Urothelium cell line (cell line): ENCODE measurements around the gene FSD1L.
A peak's percentile ranks its signal among the peaks of the same experiment; 100 is the strongest.

Experiments
- DNase-seq: peaks from one replicate; pipeline ENCODE4 v3.0.0; 2011; ENCODE audit warnings: low spot score, mixed read lengths
- FAIRE-seq: peaks from 2 replicates; lab custom pipeline; 2011; peaks lifted over from hg19 to GRCh38; lab: Jason Lieb, UNC

FSD1L gene

GRCh38 chr9:105435453-105435852, 12.4 kb upstream of the FSD1L start:
- DNase-seq, result no peak
- FAIRE-seq, result no peak

- no peak for FAIRE-seq
- DNase-seq, result no peak
These were observed 11.1 kb upstream of the FSD1L start for GRCh38 chr9:105436783-105437182.

- DNase-seq (no peak), FAIRE-seq (no peak)
These were observed 10.1 kb upstream of the FSD1L start for GRCh38 chr9:105437704-105438103.

GRCh38 chr9:105438141-105438806, 9.6 kb upstream of the FSD1L start:
- no peak for DNase-seq
- no peak for FAIRE-seq

GRCh38 chr9:105439428-105439827, 8.4 kb upstream of the FSD1L start:
- FAIRE-seq (no peak), DNase-seq (no peak)

GRCh38 chr9:105441616-105442160, 6.1 kb upstream of the FSD1L start:
- FAIRE-seq (no peak), DNase-seq (no peak)

GRCh38 chr9:105443121-105443520, 4.7 kb upstream of the FSD1L start:
- DNase-seq, result no peak
- FAIRE-seq, result no peak

- FAIRE-seq (no peak), DNase-seq (no peak)
These were observed 3.7 kb upstream of the FSD1L start for GRCh38 chr9:105444130-105444529.

GRCh38 chr9:105445203-105445881, 2.5 kb upstream of the FSD1L start:
- DNase-seq (no peak), FAIRE-seq (no peak)

- DNase-seq, result peak; percentile 16
- no peak for FAIRE-seq
These were observed 434 bp upstream of the FSD1L start for GRCh38 chr9:105447386-105447813.

GRCh38 chr9:105449081-105449480, 1.2 kb downstream of the FSD1L start:
- DNase-seq, result no peak
- no peak for FAIRE-seq

- FAIRE-seq, result no peak
- DNase-seq, result no peak
These were observed 4.4 kb downstream of the FSD1L start for GRCh38 chr9:105452185-105452584.

- DNase-seq (no peak), FAIRE-seq (no peak)
These were observed 8.1 kb downstream of the FSD1L start for GRCh38 chr9:105455836-105456475.

GRCh38 chr9:105457560-105458294, 9.9 kb downstream of the FSD1L start:
- FAIRE-seq, result no peak
- DNase-seq, result no peak

GRCh38 chr9:105458404-105458803, 10.6 kb downstream of the FSD1L start:
- DNase-seq (no peak), FAIRE-seq (no peak)

- FAIRE-seq, result no peak
These were observed 11.5 kb downstream of the FSD1L start for GRCh38 chr9:105459336-105459735.

GRCh38 chr9:105466898-105467455, 19.1 kb downstream of the FSD1L start:
- DNase-seq, result no peak
- FAIRE-seq, result no peak

More at GRCh38 chr9:105459336-105459735, 11.5 kb downstream of the FSD1L start:
- no peak for DNase-seq

- FAIRE-seq (no peak), DNase-seq (no peak)
These were observed 21.0 kb downstream of the FSD1L start for GRCh38 chr9:105468875-105469274.

GRCh38 chr9:105473221-105473620, 25.4 kb downstream of the FSD1L start:
- DNase-seq, result no peak
- FAIRE-seq, result no peak

- DNase-seq, result no peak
- no peak for FAIRE-seq
These were observed 27.5 kb downstream of the FSD1L start for GRCh38 chr9:105475302-105475701.

- DNase-seq (no peak), FAIRE-seq (no peak)
These were observed 32.0 kb downstream of the FSD1L start for GRCh38 chr9:105479846-105480245.
